Fibroblast of mammary gland (primary cell): ENCODE measurements around the gene GPS2.
"Not testable (repeated sequence)": the region's sequence is repeated elsewhere in the genome, so short reads cannot be mapped to it uniquely, and the experiment has no call there.

ENCODE experiments used
- DNase-seq: peaks from one replicate; pipeline ENCODE4 v3.0.0-alpha.2; 2010; ENCODE audit warnings: low read depth
- H3K4me3 ChIP-seq: 2 replicates; pipeline ENCODE4 v1.5.1; 2011; ENCODE audit warnings: low read depth, mild to moderate bottlenecking, low read length, moderate library complexity; ENCODE audit not compliant: control insufficient read depth
- TF ChIP-seq, protein P1 (sequence below): conservative IDR thresholded peaks from 2 replicates; pipeline ENCODE4 v1.5.1; 2011; ENCODE audit warnings: low read depth, low read length, inconsistent platforms; ENCODE audit not compliant: control insufficient read depth, insufficient read depth

Gene GPS2

GRCh38 chr17:7336240-7337175 lies 21.3 kb upstream of the GPS2 start, which contains the start of gene ACAP1:
ACAP1 (plus strand) TSS chr17:7336529; CDS start chr17:7336735, 206 bp downstream.
- no peak for DNase-seq
- H3K4me3 ChIP-seq = no peak within 1 kb of the TSS
- TF ChIP-seq, protein P1, sequence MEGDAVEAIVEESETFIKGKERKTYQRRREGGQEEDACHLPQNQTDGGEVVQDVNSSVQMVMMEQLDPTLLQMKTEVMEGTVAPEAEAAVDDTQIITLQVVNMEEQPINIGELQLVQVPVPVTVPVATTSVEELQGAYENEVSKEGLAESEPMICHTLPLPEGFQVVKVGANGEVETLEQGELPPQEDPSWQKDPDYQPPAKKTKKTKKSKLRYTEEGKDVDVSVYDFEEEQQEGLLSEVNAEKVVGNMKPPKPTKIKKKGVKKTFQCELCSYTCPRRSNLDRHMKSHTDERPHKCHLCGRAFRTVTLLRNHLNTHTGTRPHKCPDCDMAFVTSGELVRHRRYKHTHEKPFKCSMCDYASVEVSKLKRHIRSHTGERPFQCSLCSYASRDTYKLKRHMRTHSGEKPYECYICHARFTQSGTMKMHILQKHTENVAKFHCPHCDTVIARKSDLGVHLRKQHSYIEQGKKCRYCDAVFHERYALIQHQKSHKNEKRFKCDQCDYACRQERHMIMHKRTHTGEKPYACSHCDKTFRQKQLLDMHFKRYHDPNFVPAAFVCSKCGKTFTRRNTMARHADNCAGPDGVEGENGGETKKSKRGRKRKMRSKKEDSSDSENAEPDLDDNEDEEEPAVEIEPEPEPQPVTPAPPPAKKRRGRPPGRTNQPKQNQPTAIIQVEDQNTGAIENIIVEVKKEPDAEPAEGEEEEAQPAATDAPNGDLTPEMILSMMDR = no peak

- not testable (repeated sequence) for H3K4me3 ChIP-seq, DNase-seq
Measured at GRCh38 chr17:7335765-7336164, 20.6 kb upstream of the GPS2 start.

GRCh38 chr17:7334938-7335538 lies 19.9 kb upstream of the GPS2 start:
- TF ChIP-seq, protein P1 = no peak
- no peak for DNase-seq
- H3K4me3 ChIP-seq = no peak overlapping the region

DNA sequence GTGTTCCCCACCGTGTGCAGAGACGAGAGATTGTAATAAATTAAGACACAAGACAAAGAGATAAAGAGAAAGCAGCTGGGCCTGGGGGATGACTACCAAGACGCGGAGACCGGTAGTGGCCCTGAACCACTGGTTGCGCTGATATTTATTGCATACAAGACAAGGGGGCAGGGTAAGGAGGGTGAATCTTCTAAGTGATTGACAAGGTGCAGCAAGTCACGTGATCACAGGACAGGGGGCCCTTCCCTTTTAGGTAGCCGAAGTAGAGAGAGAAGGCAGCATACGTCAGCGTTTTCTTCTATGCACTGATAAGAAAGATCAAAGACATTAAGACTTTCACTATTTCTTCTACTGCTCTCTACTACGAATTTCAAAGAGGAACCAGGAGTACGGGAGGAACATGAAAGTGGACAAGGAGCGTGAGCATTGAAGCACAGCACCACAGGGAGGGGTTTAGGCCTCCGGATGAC lies 17.5 kb upstream of the GPS2 start:
- DNase-seq, H3K4me3 ChIP-seq: not testable (repeated sequence)

GRCh38 chr17:7332111-7332510 lies 17.0 kb upstream of the GPS2 start:
- no peak overlapping the region for H3K4me3 ChIP-seq
- no peak for DNase-seq
- TF ChIP-seq, protein P1 = no peak

DNA sequence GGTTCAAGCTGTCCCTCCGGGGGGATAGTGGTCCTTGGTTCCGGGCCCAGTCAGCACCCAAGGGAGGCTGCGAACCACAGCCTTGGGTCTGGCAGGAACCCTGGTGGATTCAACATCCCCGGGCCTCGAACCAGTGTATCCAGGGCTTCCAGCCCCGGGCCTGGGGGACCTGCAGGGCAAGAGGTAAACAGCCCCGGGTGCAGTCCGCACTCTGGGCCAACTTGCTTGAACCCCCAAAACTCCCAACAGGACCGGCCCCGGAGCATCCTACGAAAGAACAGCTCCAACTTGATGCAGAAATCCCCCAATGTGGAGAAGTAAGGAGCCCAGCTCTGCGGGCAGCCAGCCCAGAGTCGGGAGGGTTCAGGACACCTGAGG lies 15.5 kb upstream of the GPS2 start:
- TF ChIP-seq, protein P1 = no peak
- no peak for DNase-seq
- H3K4me3 ChIP-seq = peak overlapping the region; percentile 90

DNA sequence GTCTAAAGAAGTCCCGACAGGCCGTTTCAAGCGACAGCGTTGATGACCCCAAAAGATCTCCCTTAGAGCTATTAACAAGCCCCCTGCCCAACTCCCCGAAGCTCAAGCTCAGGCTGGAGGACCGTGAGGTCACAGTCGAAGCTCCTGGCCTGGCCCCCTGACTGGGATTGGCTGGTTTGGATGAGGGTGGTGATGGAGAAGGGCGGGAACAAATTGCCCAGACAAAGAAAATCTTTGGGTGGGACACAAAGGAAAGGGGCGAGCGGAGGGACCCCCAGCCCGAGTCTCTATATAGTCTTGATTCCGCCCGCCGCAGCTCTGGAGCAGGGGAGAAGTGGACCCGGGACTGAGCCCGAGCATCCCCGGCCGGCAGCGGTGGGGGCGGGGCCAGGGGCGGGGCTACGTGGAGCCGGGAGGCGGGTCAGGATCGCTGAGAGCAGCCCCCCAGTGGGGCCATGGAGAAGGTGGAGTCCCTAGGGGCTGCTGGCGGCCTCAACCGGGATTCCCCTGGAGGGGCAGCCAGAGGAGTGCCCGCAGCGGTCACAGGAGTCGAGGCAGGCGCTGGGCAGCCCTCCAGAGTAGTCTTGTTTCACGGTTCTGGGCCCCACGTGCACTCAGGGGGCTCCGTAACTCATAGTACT lies 15.0 kb upstream of the GPS2 start:
- DNase-seq = peak; percentile 74
- peak overlapping the region; percentile 90 for H3K4me3 ChIP-seq
- TF ChIP-seq, protein P1 = no peak
